Activated T-helper 2 cell treated with anti-CD3 and anti-CD28 coated beads, Interferon-gamma antibody, Interleukin-2, Interleukin-4, amounts not matched to agents 10 μg/mL and 5 μg/mL and 100 μg/mL, durations not matched to agents 14 hours and 24 hours and 36 hours (primary cell): ENCODE measurements around the gene PLXND1. TPM values are rescaled to one million over a fixed set of nuclear protein-coding genes. Genes with fewer than 3 reads are reported as not detected.
"Not testable (repeated sequence)": the region's sequence is repeated elsewhere in the genome, so short reads cannot be mapped to it uniquely, and the experiment has no call there.

Source experiments
- DNase-seq: peaks from one replicate; pipeline ENCODE4 v3.0.0; 2021; ENCODE audit warnings: low spot score
- H3K27ac Mint-ChIP-seq: one replicate; pipeline ENCODE4 v1.8.0; 2021; ENCODE audit warnings: mixed read lengths
- H3K27me3 Mint-ChIP-seq: one replicate; pipeline ENCODE4 v1.8.0; 2021; ENCODE audit warnings: low read depth, mixed read lengths
- H3K36me3 Mint-ChIP-seq: one replicate; pipeline ENCODE4 v1.8.0; 2021; ENCODE audit warnings: low read depth, mixed read lengths
- H3K4me1 Mint-ChIP-seq: one replicate; pipeline ENCODE4 v1.8.0; 2021; ENCODE audit warnings: low read depth, mixed read lengths
- H3K4me3 Mint-ChIP-seq: one replicate; pipeline ENCODE4 v1.8.0; 2021; ENCODE audit warnings: low read depth, mild to moderate bottlenecking, moderate library complexity, mixed read lengths
- H3K9me3 Mint-ChIP-seq: one replicate; pipeline ENCODE4 v1.8.0; 2021; ENCODE audit warnings: mixed read lengths
- intact Hi-C: fragments of 100-400 bp; cut with micrococcal nuclease; formaldehyde crosslinking; loops from one replicate; pipeline ENCODE4 v1.15.1; 2023
- total RNA-seq: library from RNA; stranded (reverse); gene quantifications from 2 replicates; pipeline ENCODE4 v1.2.3, GENCODE V29; 2022

PLXND1 gene
- total RNA-seq, 1 donor from 2014 or later, result 1.3 TPM

GRCh38 chr3:129519896-129520715 is 86.4 kb downstream of the PLXND1 start:
- no peaks in the 10 kb centered on the region for H3K36me3 Mint-ChIP-seq
- H3K27ac Mint-ChIP-seq, result no peak overlapping the region
- H3K9me3 Mint-ChIP-seq, result no peaks in the 10 kb centered on the region
- H3K4me1 Mint-ChIP-seq, result no peaks in the 10 kb centered on the region
- no peak for DNase-seq
- H3K4me3 Mint-ChIP-seq, result no peak overlapping the region
- intact Hi-C loops, result no loop called here
- H3K27me3 Mint-ChIP-seq, result no peaks in the 10 kb centered on the region

DNA sequence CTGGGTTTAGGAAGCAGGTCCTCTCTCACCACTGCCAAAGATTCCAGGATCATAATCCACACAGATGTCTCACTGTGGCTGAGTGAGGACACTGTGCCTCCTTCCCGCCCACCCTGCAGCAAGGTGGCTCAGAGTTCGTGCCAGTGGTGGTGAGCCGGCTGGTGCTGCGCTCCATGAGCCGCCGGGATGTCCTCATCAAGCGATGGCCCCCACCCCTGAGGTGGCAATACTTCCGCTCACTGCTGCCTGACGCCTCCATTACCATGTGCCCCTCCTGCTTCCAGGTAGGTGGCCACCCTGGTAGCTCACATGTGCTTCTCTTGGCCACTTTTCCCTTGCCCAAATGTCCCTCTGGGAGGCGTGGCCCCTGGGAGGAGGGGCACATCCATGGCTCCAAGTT is 87.0 kb downstream of the PLXND1 start:
- Mint-ChIP-seq H3K36me3 (no peaks in the 10 kb centered on the region), H3K4me1 (no peaks in the 10 kb centered on the region), H3K9me3 (no peaks in the 10 kb centered on the region), H3K27me3 (no peaks in the 10 kb centered on the region), H3K27ac (no peak overlapping the region), H3K4me3 (no peak overlapping the region)
- DNase-seq, result no peak
- intact Hi-C loops, result no loop called here

DNA sequence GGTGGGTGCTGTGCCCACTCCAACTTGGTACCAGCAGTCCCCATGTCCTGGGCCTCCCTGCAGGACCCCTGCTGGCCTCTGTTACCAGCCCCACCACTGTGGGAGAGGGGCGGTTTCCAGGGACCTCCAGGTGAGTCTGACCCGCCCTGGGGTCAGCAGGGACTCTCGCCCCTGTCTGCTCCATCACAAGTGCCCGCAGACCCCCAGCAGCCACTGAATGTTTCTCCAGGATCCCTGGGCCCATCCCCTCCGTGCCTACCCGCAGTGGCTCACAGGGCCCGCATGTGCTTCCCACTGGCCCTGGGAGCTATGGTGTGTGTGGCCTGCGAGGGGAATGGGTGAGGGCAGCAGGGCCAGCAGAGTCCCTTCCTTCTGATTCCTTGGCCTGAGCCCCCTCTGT is 87.9 kb downstream of the PLXND1 start:
- no peaks in the 10 kb centered on the region for H3K36me3 Mint-ChIP-seq
- DNase-seq, result no peak
- no peaks in the 10 kb centered on the region for H3K27me3 Mint-ChIP-seq
- no peak overlapping the region for H3K27ac Mint-ChIP-seq
- H3K4me3 Mint-ChIP-seq, result no peak overlapping the region
- no peaks in the 10 kb centered on the region for H3K4me1 Mint-ChIP-seq
- intact Hi-C loops, result no loop called here
- H3K9me3 Mint-ChIP-seq, result no peaks in the 10 kb centered on the region

DNA sequence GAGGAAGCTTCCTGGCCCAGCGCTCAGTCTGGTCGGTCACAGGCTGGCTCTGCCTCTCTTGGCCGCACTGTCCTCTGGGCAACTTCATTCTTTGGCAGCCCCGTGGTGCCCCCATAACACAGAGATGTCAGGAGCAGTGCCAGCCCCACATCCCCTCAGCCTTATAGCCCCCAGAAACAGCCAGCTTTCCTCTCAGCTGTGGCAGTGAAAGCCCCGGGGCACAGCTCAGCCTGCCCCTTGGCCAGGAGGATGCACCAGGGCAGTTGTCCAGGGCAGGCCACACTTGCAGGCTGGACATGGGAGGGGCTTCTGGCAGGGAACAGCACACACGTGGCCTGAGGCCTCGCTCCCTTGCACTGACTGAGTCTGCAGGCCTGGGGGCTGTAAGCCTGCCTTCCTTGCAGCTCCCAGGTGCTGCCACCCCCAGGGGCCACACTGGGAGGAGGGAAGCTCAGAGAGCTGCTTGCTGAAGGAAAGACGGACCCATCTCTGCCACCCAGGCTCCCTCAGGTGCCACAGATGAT is 88.4 kb downstream of the PLXND1 start:
- Mint-ChIP-seq H3K4me3 (no peak overlapping the region), H3K9me3 (no peaks in the 10 kb centered on the region), H3K27me3 (no peaks in the 10 kb centered on the region), H3K4me1 (no peaks in the 10 kb centered on the region), H3K27ac (no peak overlapping the region), H3K36me3 (no peaks in the 10 kb centered on the region)
- intact Hi-C loops, result no loop called here
- no peak for DNase-seq

DNA sequence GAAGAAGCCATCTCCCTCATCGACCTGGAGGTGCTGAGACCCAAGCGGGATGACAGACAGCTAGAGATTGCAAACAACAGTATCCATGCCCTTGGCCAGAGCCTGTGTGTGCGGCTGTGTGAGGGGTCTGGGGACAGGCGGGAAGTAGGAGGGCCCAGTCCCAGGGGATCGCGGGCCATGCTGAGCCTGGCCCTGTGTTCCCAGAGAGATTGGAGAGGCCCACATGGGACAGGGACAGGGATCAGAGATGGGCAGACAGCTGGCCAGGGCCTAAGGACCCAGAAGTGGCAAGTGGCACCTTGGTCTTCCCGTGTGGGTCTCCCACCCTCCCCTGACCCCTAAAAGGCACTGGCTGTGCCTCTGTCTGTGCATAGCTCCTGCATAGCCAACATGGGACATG is 89.0 kb downstream of the PLXND1 start:
- Mint-ChIP-seq H3K4me1 (no peaks in the 10 kb centered on the region), H3K36me3 (no peaks in the 10 kb centered on the region), H3K27me3 (no peaks in the 10 kb centered on the region), H3K9me3 (no peaks in the 10 kb centered on the region), H3K27ac (no peak overlapping the region), H3K4me3 (no peak overlapping the region)
- intact Hi-C loops, result no loop called here
- no peak for DNase-seq

DNA sequence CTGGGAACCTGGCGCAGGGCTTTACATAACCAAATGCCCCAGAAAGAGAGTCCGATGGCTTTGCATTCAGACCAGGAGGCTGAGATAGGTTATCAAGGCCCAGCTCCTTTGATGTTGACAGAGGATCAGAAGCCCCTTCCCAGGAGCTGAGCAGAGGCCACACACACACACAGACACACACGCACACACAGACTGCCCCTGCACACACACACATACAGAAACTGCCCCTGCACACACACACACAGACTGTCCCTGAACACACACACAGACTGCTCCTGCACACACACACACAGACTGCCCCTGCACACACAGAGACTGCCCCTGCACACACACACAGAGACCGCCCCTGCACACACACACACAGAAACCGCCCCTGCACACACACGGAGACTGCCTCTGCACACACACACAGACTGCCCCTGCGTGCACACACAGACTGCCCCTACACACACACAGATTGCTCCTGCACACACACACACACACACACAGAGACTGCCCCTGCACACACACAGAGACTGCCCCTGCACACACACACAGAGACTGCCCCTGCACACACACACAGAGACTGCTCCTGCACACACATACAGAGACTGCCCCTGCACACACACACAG is 90.5 kb downstream of the PLXND1 start:
- H3K4me1 Mint-ChIP-seq, H3K27ac Mint-ChIP-seq, intact Hi-C loops, H3K9me3 Mint-ChIP-seq, H3K4me3 Mint-ChIP-seq, DNase-seq, H3K36me3 Mint-ChIP-seq, H3K27me3 Mint-ChIP-seq: not testable (repeated sequence)

GRCh38 chr3:129515108-129515820 is 91.2 kb downstream of the PLXND1 start:
- H3K9me3 Mint-ChIP-seq, H3K27ac Mint-ChIP-seq: not testable (repeated sequence)

GRCh38 chr3:129514563-129514962 is 91.9 kb downstream of the PLXND1 start:
- no peaks in the 10 kb centered on the region for H3K4me1 Mint-ChIP-seq
- intact Hi-C loops, result no loop called here
- no peaks in the 10 kb centered on the region for H3K27me3 Mint-ChIP-seq
- no peak overlapping the region for H3K4me3 Mint-ChIP-seq
- H3K9me3 Mint-ChIP-seq, result no peaks in the 10 kb centered on the region
- no peak overlapping the region for H3K27ac Mint-ChIP-seq
- H3K36me3 Mint-ChIP-seq, result no peaks in the 10 kb centered on the region
- DNase-seq, result no peak

More at GRCh38 chr3:129515108-129515820, 91.2 kb downstream of the PLXND1 start:
- H3K4me1 Mint-ChIP-seq, H3K27me3 Mint-ChIP-seq, H3K4me3 Mint-ChIP-seq, H3K36me3 Mint-ChIP-seq, intact Hi-C loops, DNase-seq: not testable (repeated sequence)

DNA sequence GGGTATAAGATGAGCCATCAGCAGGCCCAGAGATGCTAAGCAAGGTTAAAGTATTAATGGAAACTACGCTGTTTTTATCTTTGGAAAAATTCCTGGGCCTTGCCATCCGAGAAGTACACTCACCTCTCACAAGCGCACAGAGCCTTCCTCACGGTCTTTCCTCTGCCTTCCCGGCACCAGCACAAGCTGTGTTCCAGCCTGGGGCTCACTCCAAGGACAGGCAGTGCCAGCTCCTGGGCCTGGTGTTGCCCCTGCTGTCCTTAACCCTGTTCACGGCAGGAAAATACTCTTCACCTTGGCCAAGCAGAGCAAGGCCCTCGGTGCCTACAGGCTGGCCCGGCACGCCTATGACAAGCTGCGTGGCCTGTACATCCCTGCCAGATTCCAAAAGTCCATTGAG is 92.4 kb downstream of the PLXND1 start:
- intact Hi-C loops, result no loop called here
- H3K4me1 Mint-ChIP-seq, result no peaks in the 10 kb centered on the region
- no peaks in the 10 kb centered on the region for H3K36me3 Mint-ChIP-seq
- no peak overlapping the region for H3K27ac Mint-ChIP-seq
- H3K4me3 Mint-ChIP-seq, result no peak overlapping the region
- no peak for DNase-seq
- H3K9me3 Mint-ChIP-seq, result no peaks in the 10 kb centered on the region
- H3K27me3 Mint-ChIP-seq, result no peaks in the 10 kb centered on the region

GRCh38 chr3:129513705-129514104 is 92.8 kb downstream of the PLXND1 start:
- no peaks in the 10 kb centered on the region for H3K9me3 Mint-ChIP-seq
- intact Hi-C loops, result no loop called here
- H3K4me3 Mint-ChIP-seq, result no peak overlapping the region
- H3K36me3 Mint-ChIP-seq, result no peaks in the 10 kb centered on the region
- no peaks in the 10 kb centered on the region for H3K4me1 Mint-ChIP-seq
- no peak overlapping the region for H3K27ac Mint-ChIP-seq
- no peak for DNase-seq
- H3K27me3 Mint-ChIP-seq, result no peaks in the 10 kb centered on the region

GRCh38 chr3:129512595-129512994 is 93.9 kb downstream of the PLXND1 start:
- no peaks in the 10 kb centered on the region for H3K27me3 Mint-ChIP-seq
- no peak overlapping the region for H3K4me3 Mint-ChIP-seq
- H3K9me3 Mint-ChIP-seq, result no peaks in the 10 kb centered on the region
- intact Hi-C loops, result no loop called here
- H3K27ac Mint-ChIP-seq, result no peak overlapping the region
- H3K4me1 Mint-ChIP-seq, result no peaks in the 10 kb centered on the region
- no peaks in the 10 kb centered on the region for H3K36me3 Mint-ChIP-seq
- no peak for DNase-seq

GRCh38 chr3:129507181-129507831 is 99.2 kb downstream of the PLXND1 start:
- H3K27ac Mint-ChIP-seq, result no peak overlapping the region
- H3K27me3 Mint-ChIP-seq, result no peaks in the 10 kb centered on the region
- H3K9me3 Mint-ChIP-seq, result no peaks in the 10 kb centered on the region
- no peaks in the 10 kb centered on the region for H3K4me1 Mint-ChIP-seq
- no peak overlapping the region for H3K4me3 Mint-ChIP-seq
- H3K36me3 Mint-ChIP-seq, result no peaks in the 10 kb centered on the region
- intact Hi-C loops, result no loop called here
- DNase-seq, result no peak
